ENCODE measurements around the gene SH3BP5.
A peak's percentile ranks its signal among the peaks of the same experiment; 100 is the strongest.

The SH3BP5 gene

DNA sequence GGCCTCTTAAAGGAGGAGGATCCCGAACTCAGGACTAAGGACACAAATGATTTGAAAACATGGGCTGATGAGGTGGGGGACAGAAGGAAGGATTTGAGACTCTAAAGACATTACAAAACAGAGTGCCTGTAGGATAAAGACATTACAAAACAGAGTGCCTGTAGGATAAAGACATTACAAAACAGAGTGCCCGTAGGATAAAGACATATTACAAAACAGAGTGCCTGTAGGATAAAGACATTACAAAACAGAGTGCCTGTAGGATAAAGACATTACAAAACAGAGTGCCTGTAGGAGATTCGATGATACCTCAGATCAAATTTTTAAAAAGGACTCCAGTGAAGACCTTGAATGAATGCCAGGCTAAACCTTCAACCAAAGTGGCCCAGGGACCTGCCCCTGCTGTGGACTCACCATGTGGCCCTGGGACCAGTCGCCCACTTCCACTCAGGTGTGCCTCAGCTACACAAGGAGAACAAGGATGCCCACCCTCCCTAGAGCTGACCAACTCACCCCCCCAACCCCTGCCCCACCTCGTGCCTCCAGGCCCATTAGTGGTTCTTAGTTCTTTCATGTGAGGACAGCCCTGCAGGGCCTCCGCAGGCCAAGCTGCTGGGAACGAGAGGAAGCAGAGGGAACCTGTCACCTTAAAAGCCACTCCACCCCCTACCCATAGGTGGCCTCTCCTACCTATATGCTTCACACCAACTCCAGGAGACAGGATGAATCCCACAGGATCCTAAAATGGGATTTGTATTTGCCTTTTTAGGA, 59.8 kb downstream of the SH3BP5 start:
- no peak for DNase-seq

DNA sequence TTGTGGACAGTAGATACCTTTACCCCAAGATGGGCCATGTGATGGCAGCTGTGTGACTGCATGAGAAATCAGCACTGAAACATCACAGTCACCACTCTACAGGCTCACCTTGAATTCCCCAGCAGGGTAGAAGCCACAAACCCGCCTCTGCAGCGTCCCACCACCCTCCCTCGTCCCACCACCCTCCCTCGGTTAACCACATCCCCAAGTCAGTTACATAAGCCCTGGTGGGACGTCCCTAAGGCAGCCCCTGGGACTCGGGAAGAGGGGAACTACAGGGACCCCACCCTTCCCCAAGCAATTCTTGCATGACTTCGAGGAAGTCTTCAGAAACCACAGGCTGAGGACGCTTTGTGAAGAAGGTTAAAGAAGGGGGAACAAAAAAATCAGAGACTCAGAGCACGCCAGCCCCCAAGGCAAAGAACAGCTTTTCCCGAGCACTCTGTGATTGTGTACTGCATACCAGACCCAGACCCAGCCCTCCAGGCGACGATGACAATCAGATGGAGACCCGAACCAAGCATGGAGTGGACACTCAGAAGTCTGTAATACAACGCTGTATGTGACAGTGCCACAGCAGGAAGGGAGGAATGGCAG, 60.5 kb downstream of the SH3BP5 start:
- DNase-seq, result peak; percentile 70

- no peak for DNase-seq
Observed at GRCh38 chr3:15271030-15271429, 61.4 kb downstream of the SH3BP5 start.

DNA sequence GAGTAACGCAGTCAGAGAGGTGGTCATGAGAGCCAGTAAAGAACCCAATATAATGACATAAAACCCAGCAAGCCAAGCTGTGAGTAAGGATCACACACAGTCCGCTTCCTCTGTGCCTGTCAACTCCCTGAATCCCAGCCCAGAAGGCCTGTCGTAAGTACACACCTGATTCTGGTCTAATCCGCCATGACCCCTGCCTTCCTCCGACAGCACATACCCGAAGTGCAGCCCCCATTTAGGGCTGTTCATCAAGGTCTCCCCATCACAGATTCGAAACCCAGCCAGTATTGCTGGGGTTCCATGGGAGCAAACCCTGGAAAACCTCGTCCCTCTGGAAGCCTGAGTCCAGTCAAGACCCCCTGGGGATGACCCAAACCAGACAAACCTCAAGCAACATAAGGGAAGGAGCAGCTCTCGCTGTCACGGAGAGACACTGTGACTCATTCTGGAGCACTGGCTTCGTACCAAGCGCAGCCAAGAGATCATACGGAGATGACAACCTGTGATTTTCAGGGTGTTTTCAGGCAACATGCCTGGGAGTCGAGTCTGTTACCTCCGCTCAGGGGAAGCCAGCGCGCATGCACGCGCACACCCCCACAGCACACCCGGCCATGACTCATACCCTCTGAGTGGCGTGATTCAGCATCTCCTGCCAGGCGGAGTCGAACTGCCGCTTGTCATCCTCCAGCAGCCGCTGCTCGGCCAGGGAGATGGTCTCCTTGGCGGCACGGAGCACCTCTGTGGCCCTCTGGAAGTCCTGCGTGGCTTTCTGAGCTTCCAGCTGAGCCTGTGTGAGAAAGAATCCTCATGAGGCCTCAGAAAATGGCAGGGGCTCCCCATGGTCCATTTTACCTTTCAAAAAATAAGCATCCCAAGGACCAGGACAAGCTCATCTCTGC, 63.0 kb downstream of the SH3BP5 start:
- peak; percentile 85 for DNase-seq

DNA sequence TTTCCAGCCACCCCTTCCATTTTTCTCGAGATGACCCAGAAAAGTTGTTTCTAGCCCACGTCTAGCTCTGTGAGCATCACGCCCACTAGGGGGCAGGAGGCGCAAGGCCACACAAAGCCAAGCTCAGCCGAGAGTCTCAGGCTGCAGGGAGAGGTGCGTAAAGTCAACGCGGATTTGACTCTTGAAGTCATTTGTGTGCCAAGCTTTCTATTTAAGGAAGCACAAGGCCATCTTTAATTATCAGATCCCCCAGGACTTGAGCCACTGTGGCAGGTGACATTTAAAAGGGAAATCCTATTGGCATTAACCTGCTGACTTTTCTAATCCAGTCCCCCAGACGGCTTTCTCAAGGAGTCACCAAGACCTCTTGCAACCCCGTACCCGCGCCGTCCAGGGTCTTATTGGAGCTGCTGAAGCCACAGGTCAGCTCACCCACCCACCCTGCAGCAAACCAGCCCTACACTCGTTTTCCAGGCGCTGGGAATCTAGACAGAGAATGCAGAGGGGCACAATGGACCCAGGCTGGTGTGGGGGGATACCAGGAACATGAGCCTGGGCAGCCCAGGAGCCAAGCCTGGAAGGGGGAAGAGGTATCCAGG, 64.3 kb downstream of the SH3BP5 start:
- peak; percentile 79 for DNase-seq

- no peak for DNase-seq
Observed at GRCh38 chr3:15267502-15267901, 64.9 kb downstream of the SH3BP5 start.

GRCh38 chr3:15266510-15267376, 65.6 kb downstream of the SH3BP5 start:
- no peak for DNase-seq

GRCh38 chr3:15265655-15266509, 66.5 kb downstream of the SH3BP5 start:
- no peak for DNase-seq

DNA sequence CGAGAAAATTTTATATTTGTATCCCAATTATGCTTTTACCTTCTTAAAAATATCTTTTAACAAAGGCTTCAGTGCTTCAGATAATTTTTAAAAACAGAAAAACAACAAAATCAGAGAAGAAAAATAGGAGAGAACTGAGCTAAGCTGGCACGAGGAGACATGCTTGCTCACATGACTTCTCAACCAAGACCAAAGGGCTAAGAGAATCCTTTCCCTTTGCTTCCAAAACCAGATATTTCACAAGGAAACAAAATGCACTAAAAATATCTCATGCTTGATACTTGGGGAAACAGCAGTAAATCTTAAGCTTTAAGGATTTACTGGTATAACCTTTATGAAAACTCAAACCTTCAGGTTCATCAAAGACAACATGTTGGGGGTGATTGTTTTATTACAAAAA, 67.9 kb downstream of the SH3BP5 start:
- DNase-seq, result no peak

DNA sequence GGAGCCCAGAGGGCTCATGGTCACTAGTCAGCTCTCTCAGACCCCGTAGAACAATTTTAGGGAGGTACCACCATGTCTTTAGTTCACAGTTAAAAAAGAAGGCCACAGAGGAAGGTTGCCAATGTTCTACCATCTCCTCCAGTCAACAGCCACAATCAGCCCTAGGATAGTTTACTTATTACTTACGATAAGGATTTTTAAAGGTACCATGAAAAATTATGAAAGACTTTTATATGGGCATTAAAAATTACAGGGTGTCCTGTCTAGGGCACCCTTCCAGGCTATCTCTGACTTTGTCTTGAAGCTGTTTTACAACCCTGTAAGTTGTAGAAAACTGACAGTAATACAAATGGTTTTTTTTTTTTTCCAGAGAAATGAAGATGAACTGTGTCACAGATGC, 68.5 kb downstream of the SH3BP5 start:
- no peak for DNase-seq

- no peak for DNase-seq
Observed at GRCh38 chr3:15263120-15263519, 69.3 kb downstream of the SH3BP5 start.

- no peak for DNase-seq
Observed at GRCh38 chr3:15262021-15262420, 70.4 kb downstream of the SH3BP5 start.

GRCh38 chr3:15261274-15261673, 71.1 kb downstream of the SH3BP5 start:
- no peak for DNase-seq

DNA sequence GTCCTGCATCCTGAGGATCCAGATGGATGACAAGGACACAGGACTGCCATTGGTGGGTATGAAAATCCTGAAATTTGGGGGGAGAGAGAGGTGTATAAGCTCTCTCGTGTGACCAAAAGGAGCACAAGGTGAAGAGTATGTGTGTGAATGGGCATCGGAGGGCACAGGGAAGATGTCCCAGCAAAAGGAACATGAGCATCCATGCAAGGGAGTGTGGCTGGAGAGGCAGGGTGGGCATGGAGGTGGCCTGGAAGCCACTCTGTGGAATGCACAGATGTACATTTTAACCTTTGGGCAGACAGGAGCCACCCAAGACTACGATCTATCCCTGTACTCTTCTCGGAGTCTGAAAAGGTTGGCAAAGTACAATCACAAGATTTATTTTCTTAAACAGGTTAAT, 71.9 kb downstream of the SH3BP5 start:
- DNase-seq, result no peak

- DNase-seq, result no peak
Observed at GRCh38 chr3:15258720-15259119, 73.7 kb downstream of the SH3BP5 start.

DNA sequence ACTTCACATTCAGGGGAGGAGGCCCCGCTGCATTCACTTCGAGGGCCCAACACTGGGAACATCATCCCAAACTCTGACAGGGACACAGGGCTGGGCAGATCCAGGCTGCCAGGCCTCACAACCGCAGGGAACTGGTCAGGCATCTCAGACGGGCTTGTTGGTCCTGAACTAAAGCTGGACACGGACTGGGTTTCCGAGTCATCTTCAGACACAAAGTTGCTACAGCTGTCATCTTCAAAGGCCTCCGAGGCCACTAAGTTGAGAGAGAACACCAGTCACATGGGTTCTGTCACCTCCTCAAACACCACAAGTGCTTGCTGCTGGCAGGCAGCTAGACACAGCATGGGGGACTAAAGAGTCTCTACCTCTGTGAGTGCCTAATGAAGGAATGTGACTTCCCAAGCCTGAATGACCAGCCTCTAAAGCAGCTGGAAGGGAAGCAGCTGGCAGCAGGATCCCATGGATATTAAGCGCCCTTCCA, 75.5 kb downstream of the SH3BP5 start:
- no peak for DNase-seq

- no peak for DNase-seq
Observed at GRCh38 chr3:15255215-15255614, 77.2 kb downstream of the SH3BP5 start.

- DNase-seq, result no peak
Observed at GRCh38 chr3:15253023-15253697, 79.2 kb downstream of the SH3BP5 start.

DNA sequence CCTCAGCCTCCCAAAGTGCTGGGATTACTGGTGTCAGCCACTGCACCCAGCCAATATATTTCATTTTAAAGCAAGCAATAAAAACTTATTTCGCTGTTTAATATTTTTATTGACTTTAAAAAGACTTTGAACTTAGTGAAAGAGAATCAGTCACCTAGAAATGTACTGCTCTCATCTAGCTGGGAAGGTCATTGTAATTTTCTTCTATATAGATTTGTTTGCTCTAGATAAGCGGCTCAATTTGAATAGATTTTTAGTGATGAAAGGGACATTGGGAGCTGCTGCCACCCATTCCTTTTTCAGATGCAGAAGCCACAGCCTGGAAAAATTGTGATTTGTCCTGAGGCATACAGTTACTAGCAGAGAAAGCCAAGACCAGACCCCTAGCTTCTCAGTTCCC, 86.2 kb downstream of the SH3BP5 start:
- no peak for DNase-seq

DNA sequence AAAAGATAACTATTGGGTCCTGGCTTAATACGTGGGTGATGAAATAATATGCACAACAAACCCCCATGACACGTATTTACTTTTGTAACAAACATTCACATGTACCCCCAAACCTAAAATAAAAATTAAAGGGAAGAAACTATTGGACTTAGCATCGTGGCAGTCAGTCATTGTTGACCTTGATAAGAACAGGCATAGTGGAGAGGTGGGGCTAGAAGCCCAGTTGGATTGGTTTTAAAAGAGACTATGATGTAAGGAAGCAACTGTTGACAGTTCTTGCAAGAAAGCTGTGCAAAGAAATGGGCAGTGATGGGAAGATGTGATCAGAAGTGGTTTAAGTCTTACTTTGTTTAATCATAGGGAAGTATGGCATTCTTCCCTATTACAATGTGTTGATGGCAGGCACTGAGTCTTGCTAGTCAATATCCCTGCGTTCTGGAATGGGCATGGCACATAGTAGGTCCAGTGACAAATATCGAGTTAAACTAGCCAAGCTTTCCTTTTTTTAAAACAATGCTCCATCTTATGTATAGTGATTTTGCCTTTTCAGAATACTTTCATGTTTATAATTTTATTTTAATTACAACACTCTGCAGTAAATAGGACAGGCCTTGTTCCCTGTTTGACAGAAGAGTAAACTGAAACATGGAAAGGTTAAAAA, 88.4 kb downstream of the SH3BP5 start:
- DNase-seq, result no peak

Measured in activated CD4-positive, alpha-beta T cell treated with anti-CD3 and anti-CD28 coated beads for 1 hour (primary cell).